Astrocyte (in vitro differentiated cells and primary cell): Measurements from ENCODE around the gene KRT86. TPM values are rescaled to one million over a fixed set of nuclear protein-coding genes. Genes with fewer than 3 reads are reported as not detected.

Experiments
- DNase-seq: peaks from one replicate; pipeline ENCODE4 v3.0.0-alpha.2; 2010; ENCODE audit warnings: low read depth
- FAIRE-seq: peaks from 2 replicates; lab custom pipeline; 2011; peaks lifted over from hg19 to GRCh38; lab: Jason Lieb, UNC
- H2AFZ ChIP-seq: 2 replicates; pipeline ENCODE4 v1.6.0; 2012; ENCODE audit warnings: low read depth, low read length, inconsistent platforms
- H3K27ac ChIP-seq: 2 replicates; pipeline ENCODE4 v1.5.1; 2011; ENCODE audit warnings: low read depth, low read length, inconsistent platforms
- H3K27me3 ChIP-seq: 2 replicates; pipeline ENCODE4 v1.6.0; 2011; ENCODE audit warnings: low read length, inconsistent platforms; ENCODE audit not compliant: insufficient read depth
- H3K36me3 ChIP-seq: 2 replicates; pipeline ENCODE4 v1.5.1; 2011; ENCODE audit warnings: low read length, inconsistent platforms; ENCODE audit not compliant: insufficient read depth
- H3K4me1 ChIP-seq: 2 replicates; pipeline ENCODE4 v1.5.1; 2011; ENCODE audit warnings: low read length, inconsistent platforms; ENCODE audit not compliant: insufficient read depth
- H3K4me2 ChIP-seq: 2 replicates; pipeline ENCODE4 v1.6.0; 2012; ENCODE audit warnings: low read length, inconsistent platforms
- H3K4me3 ChIP-seq: 2 replicates; pipeline ENCODE4 v1.5.1; 2011; ENCODE audit warnings: low read depth, mild to moderate bottlenecking, low read length, inconsistent platforms; ENCODE audit not compliant: insufficient read depth
- H3K79me2 ChIP-seq: 2 replicates; pipeline ENCODE4 v1.6.0; 2012; ENCODE audit warnings: mild to moderate bottlenecking, low read length, inconsistent platforms; ENCODE audit not compliant: insufficient read depth
- H3K9ac ChIP-seq: 2 replicates; pipeline ENCODE4 v1.6.0; 2012; ENCODE audit warnings: mild to moderate bottlenecking, low read length, inconsistent platforms
- H3K9me3 ChIP-seq: 2 replicates; pipeline ENCODE4 v1.5.1; 2012; ENCODE audit warnings: low read depth, mild to moderate bottlenecking, low read length, inconsistent platforms; ENCODE audit not compliant: insufficient read depth
- H4K20me1 ChIP-seq: 2 replicates; pipeline ENCODE4 v1.6.0; 2012; ENCODE audit warnings: low read length, inconsistent platforms; ENCODE audit not compliant: insufficient read depth
- H3K27ac Mint-ChIP-seq: one replicate; pipeline ENCODE4 v1.8.0; 2021; ENCODE audit warnings: mild to moderate bottlenecking, mixed read lengths; ENCODE audit not compliant: unreplicated experiment
- H3K27me3 Mint-ChIP-seq: one replicate; pipeline ENCODE4 v1.8.0; 2021; ENCODE audit warnings: low read depth, mixed read lengths; ENCODE audit not compliant: unreplicated experiment
- H3K36me3 Mint-ChIP-seq: one replicate; pipeline ENCODE4 v1.8.0; 2021; ENCODE audit warnings: low read depth, mixed read lengths; ENCODE audit not compliant: unreplicated experiment
- H3K4me1 Mint-ChIP-seq: one replicate; pipeline ENCODE4 v1.8.0; 2021; ENCODE audit warnings: low read depth, mixed read lengths; ENCODE audit not compliant: unreplicated experiment
- H3K4me3 Mint-ChIP-seq: one replicate; pipeline ENCODE4 v1.8.0; 2021; ENCODE audit warnings: mild to moderate bottlenecking, moderate library complexity, mixed read lengths; ENCODE audit not compliant: unreplicated experiment
- H3K9me3 Mint-ChIP-seq: one replicate; pipeline ENCODE4 v1.8.0; 2021; ENCODE audit warnings: mild to moderate bottlenecking, mixed read lengths; ENCODE audit not compliant: unreplicated experiment
- EZH2 ChIP-seq: IDR thresholded peaks from 2 replicates; pipeline ENCODE4 v1.6.1; 2012; ENCODE audit warnings: mild to moderate bottlenecking, low read length, inconsistent platforms; ENCODE audit not compliant: insufficient read depth
- total RNA-seq: library from RNA; stranded (reverse); gene quantifications from 2 replicates; pipeline ENCODE4 v1.2.1, GENCODE V29; 2021
- TF ChIP-seq, protein P1 (sequence below): IDR thresholded peaks from 2 replicates; pipeline ENCODE4 v1.5.1; 2011; ENCODE audit warnings: low read depth, mild to moderate bottlenecking, inconsistent platforms, low read length, moderate library complexity; ENCODE audit not compliant: insufficient read depth

The KRT86 gene
- total RNA-seq, 1 donor from 2014 or later, result 0.43 TPM

DNA sequence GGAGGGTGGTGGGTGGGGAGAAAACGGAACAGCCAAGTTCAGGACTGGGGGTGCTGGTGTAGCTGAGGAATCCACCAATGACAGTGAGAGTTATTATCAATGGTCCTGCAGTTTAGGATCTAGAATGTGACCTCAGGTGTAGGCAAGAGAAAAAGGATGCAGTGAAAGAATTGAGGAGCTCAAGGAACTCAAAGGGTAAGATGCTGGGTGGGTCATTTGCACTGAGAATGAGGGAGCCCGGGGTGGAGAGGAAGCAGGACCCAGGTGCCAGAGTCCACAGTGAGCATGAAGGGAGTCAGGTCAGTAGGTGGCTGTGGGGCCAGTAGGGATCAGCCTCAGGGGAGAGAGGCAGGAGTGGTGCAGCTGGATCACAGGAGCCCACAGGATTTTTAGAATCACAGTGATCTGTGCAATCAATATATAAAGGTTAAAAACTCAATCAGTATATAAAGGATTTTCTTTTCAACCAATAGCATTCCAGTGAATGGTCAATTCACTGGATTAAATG lies 44.6 kb upstream of the KRT86 start:
- no peak overlapping the region for H3K4me3 ChIP-seq
- peak overlapping the region; percentile 96 for H3K27ac ChIP-seq
- no peaks in the 10 kb centered on the region for H3K9me3 ChIP-seq
- TF ChIP-seq, protein P1, sequence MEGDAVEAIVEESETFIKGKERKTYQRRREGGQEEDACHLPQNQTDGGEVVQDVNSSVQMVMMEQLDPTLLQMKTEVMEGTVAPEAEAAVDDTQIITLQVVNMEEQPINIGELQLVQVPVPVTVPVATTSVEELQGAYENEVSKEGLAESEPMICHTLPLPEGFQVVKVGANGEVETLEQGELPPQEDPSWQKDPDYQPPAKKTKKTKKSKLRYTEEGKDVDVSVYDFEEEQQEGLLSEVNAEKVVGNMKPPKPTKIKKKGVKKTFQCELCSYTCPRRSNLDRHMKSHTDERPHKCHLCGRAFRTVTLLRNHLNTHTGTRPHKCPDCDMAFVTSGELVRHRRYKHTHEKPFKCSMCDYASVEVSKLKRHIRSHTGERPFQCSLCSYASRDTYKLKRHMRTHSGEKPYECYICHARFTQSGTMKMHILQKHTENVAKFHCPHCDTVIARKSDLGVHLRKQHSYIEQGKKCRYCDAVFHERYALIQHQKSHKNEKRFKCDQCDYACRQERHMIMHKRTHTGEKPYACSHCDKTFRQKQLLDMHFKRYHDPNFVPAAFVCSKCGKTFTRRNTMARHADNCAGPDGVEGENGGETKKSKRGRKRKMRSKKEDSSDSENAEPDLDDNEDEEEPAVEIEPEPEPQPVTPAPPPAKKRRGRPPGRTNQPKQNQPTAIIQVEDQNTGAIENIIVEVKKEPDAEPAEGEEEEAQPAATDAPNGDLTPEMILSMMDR, result no peak
- no peak for TF ChIP-seq EZH2
- peaks cover 4% of the 10 kb centered on the region for H3K9me3 Mint-ChIP-seq
- H3K4me1 ChIP-seq, result peaks cover 48% of the 10 kb centered on the region
- peak overlapping the region; percentile 24 for H3K9ac ChIP-seq
- H3K27me3 ChIP-seq, result no peaks in the 10 kb centered on the region
- DNase-seq (no peak), FAIRE-seq (no peak)
- H3K4me2 ChIP-seq, result peak overlapping the region; percentile 44
- peak overlapping the region; percentile 100 for H3K27ac Mint-ChIP-seq
- no peak overlapping the region for H3K4me3 Mint-ChIP-seq
- peaks cover 50% of the 10 kb centered on the region for H3K4me1 Mint-ChIP-seq
- H3K36me3 Mint-ChIP-seq, result peaks cover 6% of the 10 kb centered on the region
- H3K79me2 ChIP-seq, result peaks cover 4% of the 10 kb centered on the region
- H3K36me3 ChIP-seq, result no peaks in the 10 kb centered on the region
- H3K27me3 Mint-ChIP-seq, result peaks cover 20% of the 10 kb centered on the region
- H2AFZ ChIP-seq, result no peak overlapping the region
- no peaks in the 10 kb centered on the region for H4K20me1 ChIP-seq

DNA sequence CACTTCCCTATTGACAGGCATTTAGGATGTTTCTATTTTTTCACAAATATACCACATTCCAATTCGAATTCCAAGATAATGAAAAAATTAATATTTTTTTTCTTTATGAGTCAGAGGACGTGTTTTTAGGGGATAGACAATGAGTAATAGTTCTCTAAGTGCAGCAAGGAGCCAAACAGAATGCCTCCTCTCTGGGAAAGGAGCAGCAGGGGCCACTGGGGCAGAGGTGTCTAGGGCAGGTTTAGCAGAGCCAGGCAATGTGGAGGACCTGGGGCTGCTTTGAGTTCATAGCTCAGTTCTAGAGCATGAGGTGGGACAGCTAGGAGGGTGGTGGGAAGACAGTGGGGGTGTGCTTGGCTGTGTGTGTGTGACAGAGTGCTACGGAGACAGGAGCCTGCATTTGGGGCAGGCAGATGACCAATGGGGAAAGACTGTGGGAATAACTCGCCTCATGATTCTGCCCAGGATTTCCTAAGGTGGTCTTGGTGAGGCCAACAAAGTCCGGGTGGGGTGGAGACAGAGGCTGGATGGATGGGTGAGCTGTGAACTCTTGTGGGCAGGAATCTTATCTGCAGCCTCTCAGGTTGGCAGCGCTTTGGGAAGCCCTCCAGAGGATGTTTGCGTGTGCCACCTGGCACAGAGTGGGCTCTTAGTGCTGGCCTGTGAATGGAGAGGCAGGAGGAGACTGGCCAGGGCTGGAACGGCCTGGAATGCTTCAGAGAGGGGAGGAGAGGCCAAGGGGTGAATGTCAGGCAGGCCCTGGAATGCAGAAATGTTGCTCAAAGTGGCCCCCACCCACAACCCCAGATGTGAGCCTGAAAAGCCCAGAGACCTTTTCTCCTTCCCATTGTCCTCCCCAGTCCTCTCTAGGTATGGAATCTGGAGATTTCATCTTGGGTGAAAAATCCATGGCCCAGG lies 43.8 kb upstream of the KRT86 start:
- H3K36me3 Mint-ChIP-seq, result peaks cover 9% of the 10 kb centered on the region
- Histone ChIP-seq H3K9ac (peak overlapping the region; percentile 81), H4K20me1 (no peaks in the 10 kb centered on the region), H3K9me3 (no peaks in the 10 kb centered on the region), H3K36me3 (no peaks in the 10 kb centered on the region), H3K27me3 (no peaks in the 10 kb centered on the region), H3K4me3 (peak overlapping the region; percentile 30), H3K27ac (peak overlapping the region; percentile 96), H2AFZ (no peak overlapping the region), H3K4me2 (peak overlapping the region; percentile 75), H3K79me2 (peaks cover 4% of the 10 kb centered on the region), H3K4me1 (peaks cover 48% of the 10 kb centered on the region)
- TF ChIP-seq EZH2, result no peak
- TF ChIP-seq, protein P1, result no peak
- DNase-seq (peak; percentile 82), FAIRE-seq (peak; percentile 34)
- peak overlapping the region; percentile 42 for H3K4me3 Mint-ChIP-seq
- peak overlapping the region; percentile 100 for H3K27ac Mint-ChIP-seq
- H3K27me3 Mint-ChIP-seq, result peaks cover 24% of the 10 kb centered on the region
- H3K9me3 Mint-ChIP-seq, result peaks cover 3% of the 10 kb centered on the region
- peaks cover 54% of the 10 kb centered on the region for H3K4me1 Mint-ChIP-seq
